Omental fat pad (tissue), 4 donors: ENCODE data around the gene CCNY. TPM values are rescaled to one million over a fixed set of nuclear protein-coding genes. Genes with fewer than 3 reads are reported as not detected.

Source experiments
- ATAC-seq: fragments of 150-250 bp; one replicate; pipeline ENCODE4 v1.9.1; 2016; ENCODE audit warnings: mild to moderate bottlenecking, moderate library complexity; ENCODE audit not compliant: low FRiP score
- DNase-seq: peaks from one replicate; pipeline ENCODE4 v3.0.0-alpha.2; 2019; ENCODE audit warnings: low spot score
- total RNA-seq, 4 donors: library from RNA; depleted of rRNA; stranded (reverse); fragments of >200 nt; gene quantifications; one replicate each; pipeline ENCODE4 v1.1.0, GENCODE V29; 2016
- TF ChIP-seq, protein P1 (sequence below), 3 donors: fragments of 450-650 bp; IDR thresholded peaks; one replicate each; pipeline ENCODE4 v1.5.1; 2016 to 2017; ENCODE audit warnings: antibody characterized with exemption in 3 of 3, mild to moderate bottlenecking in 3 of 3, moderate library complexity in 2 of 3

CCNY gene
- total RNA-seq, 4 donors from 2014 or later, result 38.6 to 49.5 (median 47.2) TPM

DNA sequence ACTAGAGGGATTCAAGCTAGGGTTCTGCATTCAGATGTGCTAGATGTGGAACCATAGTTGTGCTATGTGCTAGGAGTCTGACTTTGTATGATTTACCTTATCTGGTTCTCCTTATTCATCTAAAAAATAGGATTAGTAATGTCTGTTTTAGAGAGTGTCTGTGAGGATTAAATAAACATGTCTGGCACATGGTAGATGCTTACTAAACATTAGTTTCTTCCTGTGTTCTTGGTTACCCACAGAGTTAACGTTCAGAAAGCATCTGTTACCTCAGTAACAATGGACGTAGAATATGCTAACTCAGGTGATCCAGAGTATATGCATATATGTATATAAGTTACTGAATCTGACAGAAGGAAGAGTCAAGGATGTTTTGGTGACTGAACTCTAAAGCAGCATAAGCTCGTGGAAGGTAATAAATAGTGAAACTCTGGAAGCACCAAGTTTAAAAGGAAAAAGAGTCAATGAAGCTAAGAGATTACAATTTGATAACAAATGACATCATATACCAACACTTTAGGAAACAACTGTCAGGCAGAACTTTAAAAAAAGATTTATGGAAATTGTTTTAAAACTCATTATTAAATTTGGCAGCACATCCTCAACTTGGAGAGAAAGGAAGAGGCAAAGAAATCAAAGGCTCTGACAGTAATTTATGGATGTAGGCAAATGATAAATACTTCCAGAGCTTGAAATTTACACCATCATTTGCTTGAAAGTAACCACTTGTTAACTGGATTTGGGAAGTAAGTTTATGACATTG is 127.0 kb downstream of the CCNY start:
- DNase-seq, result no peak
- ATAC-seq, result no peak
- TF ChIP-seq, protein P1, sequence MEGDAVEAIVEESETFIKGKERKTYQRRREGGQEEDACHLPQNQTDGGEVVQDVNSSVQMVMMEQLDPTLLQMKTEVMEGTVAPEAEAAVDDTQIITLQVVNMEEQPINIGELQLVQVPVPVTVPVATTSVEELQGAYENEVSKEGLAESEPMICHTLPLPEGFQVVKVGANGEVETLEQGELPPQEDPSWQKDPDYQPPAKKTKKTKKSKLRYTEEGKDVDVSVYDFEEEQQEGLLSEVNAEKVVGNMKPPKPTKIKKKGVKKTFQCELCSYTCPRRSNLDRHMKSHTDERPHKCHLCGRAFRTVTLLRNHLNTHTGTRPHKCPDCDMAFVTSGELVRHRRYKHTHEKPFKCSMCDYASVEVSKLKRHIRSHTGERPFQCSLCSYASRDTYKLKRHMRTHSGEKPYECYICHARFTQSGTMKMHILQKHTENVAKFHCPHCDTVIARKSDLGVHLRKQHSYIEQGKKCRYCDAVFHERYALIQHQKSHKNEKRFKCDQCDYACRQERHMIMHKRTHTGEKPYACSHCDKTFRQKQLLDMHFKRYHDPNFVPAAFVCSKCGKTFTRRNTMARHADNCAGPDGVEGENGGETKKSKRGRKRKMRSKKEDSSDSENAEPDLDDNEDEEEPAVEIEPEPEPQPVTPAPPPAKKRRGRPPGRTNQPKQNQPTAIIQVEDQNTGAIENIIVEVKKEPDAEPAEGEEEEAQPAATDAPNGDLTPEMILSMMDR (IDR thresholded peaks at IDR 0.05), result no peak

DNA sequence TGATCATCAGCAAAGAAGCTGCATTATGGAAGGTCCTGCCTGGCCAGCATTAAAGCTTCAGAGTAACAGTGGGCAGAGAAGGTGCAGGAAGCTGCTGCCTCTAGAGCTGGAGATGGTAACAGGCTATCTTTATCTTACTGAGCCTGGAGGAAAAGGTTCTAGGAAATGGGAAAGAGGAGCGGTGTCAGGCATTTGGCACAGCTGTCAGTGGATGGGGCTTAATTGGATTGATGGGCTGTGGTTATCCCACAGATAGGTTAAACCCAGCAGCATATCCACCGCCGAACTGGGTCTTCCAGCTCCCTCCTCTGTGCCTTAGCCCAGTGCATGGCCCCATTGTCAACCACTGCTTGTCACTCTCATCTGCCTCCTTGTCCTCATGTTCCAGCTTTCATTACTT is 127.6 kb downstream of the CCNY start:
- TF ChIP-seq, protein P1 (IDR thresholded peaks at IDR 0.05), result no peak
- ATAC-seq, result no peak
- DNase-seq, result no peak

GRCh38 chr10:35464825-35465456 is 128.6 kb downstream of the CCNY start:
- DNase-seq (no peak), ATAC-seq (peak; percentile 53)
- TF ChIP-seq, protein P1 (IDR thresholded peaks at IDR 0.05), result no peak

- TF ChIP-seq, protein P1 (IDR thresholded peaks at IDR 0.05), result no peak
- DNase-seq (no peak), ATAC-seq (no peak)
Observed at GRCh38 chr10:35465673-35466072, 129.4 kb downstream of the CCNY start.

- no peak for DNase-seq
- no peak for ATAC-seq
- TF ChIP-seq, protein P1 (IDR thresholded peaks at IDR 0.05), result no peak
Observed at GRCh38 chr10:35466170-35466569, 129.9 kb downstream of the CCNY start.

DNA sequence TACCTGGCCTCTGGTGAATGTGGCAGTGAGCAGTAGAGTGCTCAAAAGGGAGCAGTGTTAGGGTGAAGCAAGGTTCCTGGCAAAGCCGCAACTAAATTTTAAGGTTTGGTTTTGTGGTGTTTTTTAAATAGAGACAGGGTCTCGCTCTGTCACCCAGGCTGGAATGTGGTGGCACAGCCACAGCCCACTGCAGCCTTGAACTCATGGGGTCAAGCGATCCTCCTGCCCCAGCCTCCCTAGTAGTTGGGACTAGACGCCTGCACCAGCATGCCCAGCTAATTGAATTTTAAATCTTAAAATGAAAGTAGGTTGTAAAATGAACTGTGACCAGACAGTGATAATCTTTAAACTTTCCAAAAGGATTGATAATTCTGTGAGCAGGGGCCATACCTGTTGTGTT is 130.4 kb downstream of the CCNY start:
- no peak for ATAC-seq
- TF ChIP-seq, protein P1 (IDR thresholded peaks at IDR 0.05), result no peak
- DNase-seq, result no peak

GRCh38 chr10:35467186-35467585 is 130.9 kb downstream of the CCNY start:
- ATAC-seq (no peak), DNase-seq (no peak)
- TF ChIP-seq, protein P1 (IDR thresholded peaks at IDR 0.05), result no peak
